Measurements from ENCODE around the gene GRWD1.

Gene GRWD1

GRCh38 chr19:48433337-48433736 is 12.4 kb upstream of the GRWD1 start:
- Histone ChIP-seq H3K79me1 (ENCODE audit: low read length) (no peaks in the 10 kb centered on the region), H3K56ac (ENCODE audit: low read length) (no peak overlapping the region)
- no CpG with 5 or more reads among the region's 8 CpGs for WGBS (ENCODE audit: extremely low coverage, insufficient coverage, low lambda C conversion rate)

GRCh38 chr19:48436586-48436985 is 9.2 kb upstream of the GRWD1 start:
- Histone ChIP-seq H3K4ac (ENCODE audit: low read depth, low read length) (no peak overlapping the region), H3K18ac (ENCODE audit: low read length) (no peak overlapping the region), H3K27ac (ENCODE audit: low read depth, low read length) (no peak overlapping the region), H3K36me3 (ENCODE audit: control insufficient read depth, insufficient read depth, low read length) (no peaks in the 10 kb centered on the region), H2BK5ac (ENCODE audit: low read length) (no peak overlapping the region), H2BK120ac (ENCODE audit: low read depth, low read length) (no peak overlapping the region), H3K79me2 (ENCODE audit: control insufficient read depth, insufficient read depth, low read length) (no peaks in the 10 kb centered on the region), H2AK5ac (ENCODE audit: low read length) (no peak overlapping the region), H3K23ac (ENCODE audit: low read length) (no peak overlapping the region), H3K56ac (ENCODE audit: low read length) (no peak overlapping the region), H4K5ac (ENCODE audit: low read length) (no peak overlapping the region), H3K79me1 (ENCODE audit: low read length) (no peaks in the 10 kb centered on the region), H2BK15ac (replicated peaks; ENCODE audit: low read depth) (no peak overlapping the region), H3K4me3 (ENCODE audit: low read length) (no peak overlapping the region), H3K4me2 (ENCODE audit: low read length) (no peak overlapping the region), H3K27me3 (ENCODE audit: insufficient read depth, low read length, poor library complexity) (no peaks in the 10 kb centered on the region), H3K9ac (ENCODE audit: low read length) (no peak overlapping the region), H3K4me1 (ENCODE audit: control insufficient read depth, low read depth, low read length) (no peaks in the 10 kb centered on the region), H4K8ac (ENCODE audit: low read depth, low read length) (no peak overlapping the region)
- no CpG with 5 or more reads among the region's 5 CpGs for WGBS (ENCODE audit: extremely low coverage, insufficient coverage, low lambda C conversion rate)
- DNase-seq: no peak

More at GRCh38 chr19:48433337-48433736, 12.4 kb upstream of the GRWD1 start:
- H2BK120ac ChIP-seq (ENCODE audit: low read depth, low read length): no peak overlapping the region
- H3K36me3 ChIP-seq (ENCODE audit: control insufficient read depth, insufficient read depth, low read length): no peaks in the 10 kb centered on the region
- no peak overlapping the region for H2AK5ac ChIP-seq (ENCODE audit: low read length)
- no peak overlapping the region for H3K4me3 ChIP-seq (ENCODE audit: low read length)
- no peak overlapping the region for H3K23ac ChIP-seq (ENCODE audit: low read length)
- H3K79me2 ChIP-seq (ENCODE audit: control insufficient read depth, insufficient read depth, low read length): no peaks in the 10 kb centered on the region
- H3K4me2 ChIP-seq (ENCODE audit: low read length): no peak overlapping the region
- H3K18ac ChIP-seq (ENCODE audit: low read length): no peak overlapping the region
- no peak for DNase-seq
- H2BK5ac ChIP-seq (ENCODE audit: low read length): no peak overlapping the region
- no peak overlapping the region for H3K4ac ChIP-seq (ENCODE audit: low read depth, low read length)
- no peak overlapping the region for H3K9ac ChIP-seq (ENCODE audit: low read length)
- H2BK15ac ChIP-seq (replicated peaks; ENCODE audit: low read depth): no peak overlapping the region
- no peak overlapping the region for H4K5ac ChIP-seq (ENCODE audit: low read length)
- no peaks in the 10 kb centered on the region for H3K27me3 ChIP-seq (ENCODE audit: insufficient read depth, low read length, poor library complexity)
- H4K8ac ChIP-seq (ENCODE audit: low read depth, low read length): no peak overlapping the region
- H3K27ac ChIP-seq (ENCODE audit: low read depth, low read length): no peak overlapping the region
- no peaks in the 10 kb centered on the region for H3K4me1 ChIP-seq (ENCODE audit: control insufficient read depth, low read depth, low read length)

GRCh38 chr19:48441360-48442050 is 4.3 kb upstream of the GRWD1 start:
- Histone ChIP-seq H3K4me2 (ENCODE audit: low read length) (no peak overlapping the region), H2AK5ac (ENCODE audit: low read length) (no peak overlapping the region), H3K23ac (ENCODE audit: low read length) (no peak overlapping the region), H3K18ac (ENCODE audit: low read length) (no peak overlapping the region), H3K36me3 (ENCODE audit: control insufficient read depth, insufficient read depth, low read length) (no peaks in the 10 kb centered on the region), H3K79me1 (ENCODE audit: low read length) (peaks cover 2% of the 10 kb centered on the region), H3K4me3 (ENCODE audit: low read length) (no peak overlapping the region), H4K8ac (ENCODE audit: low read depth, low read length) (no peak overlapping the region), H2BK120ac (ENCODE audit: low read depth, low read length) (no peak overlapping the region), H3K27ac (ENCODE audit: low read depth, low read length) (no peak overlapping the region), H3K27me3 (ENCODE audit: insufficient read depth, low read length, poor library complexity) (no peaks in the 10 kb centered on the region), H3K4ac (ENCODE audit: low read depth, low read length) (no peak overlapping the region), H2BK15ac (replicated peaks; ENCODE audit: low read depth) (no peak overlapping the region), H3K79me2 (ENCODE audit: control insufficient read depth, insufficient read depth, low read length) (peaks cover 5% of the 10 kb centered on the region), H2BK5ac (ENCODE audit: low read length) (no peak overlapping the region), H3K56ac (ENCODE audit: low read length) (no peak overlapping the region), H4K5ac (ENCODE audit: low read length) (no peak overlapping the region), H3K4me1 (ENCODE audit: control insufficient read depth, low read depth, low read length) (peaks cover 6% of the 10 kb centered on the region), H3K9ac (ENCODE audit: low read length) (no peak overlapping the region)
- WGBS (ENCODE audit: extremely low coverage, insufficient coverage, low lambda C conversion rate): no CpG with 5 or more reads among the region's 20 CpGs
- DNase-seq: no peak

- Histone ChIP-seq H4K5ac (ENCODE audit: low read length) (no peak overlapping the region), H3K18ac (ENCODE audit: low read length) (no peak overlapping the region)
Measured at GRCh38 chr19:48442116-48443035, 3.4 kb upstream of the GRWD1 start.

GRCh38 chr19:48443256-48443655 is 2.5 kb upstream of the GRWD1 start:
- no peak overlapping the region for H2AK5ac ChIP-seq (ENCODE audit: low read length)
- no peak overlapping the region for H3K9ac ChIP-seq (ENCODE audit: low read length)
- H3K18ac ChIP-seq (ENCODE audit: low read length): no peak overlapping the region
- no peak for DNase-seq
- H4K8ac ChIP-seq (ENCODE audit: low read depth, low read length): no peak overlapping the region
- peaks cover 8% of the 10 kb centered on the region for H3K4me1 ChIP-seq (ENCODE audit: control insufficient read depth, low read depth, low read length)
- no peak overlapping the region for H2BK15ac ChIP-seq (replicated peaks; ENCODE audit: low read depth)
- no peak overlapping the region for H3K27ac ChIP-seq (ENCODE audit: low read depth, low read length)
- no peak overlapping the region for H3K4me3 ChIP-seq (ENCODE audit: low read length)
- no peak overlapping the region for H3K23ac ChIP-seq (ENCODE audit: low read length)
- peaks cover 4% of the 10 kb centered on the region for H3K79me1 ChIP-seq (ENCODE audit: low read length)
- H3K4ac ChIP-seq (ENCODE audit: low read depth, low read length): no peak overlapping the region
- no peaks in the 10 kb centered on the region for H3K36me3 ChIP-seq (ENCODE audit: control insufficient read depth, insufficient read depth, low read length)
- peaks cover 7% of the 10 kb centered on the region for H3K79me2 ChIP-seq (ENCODE audit: control insufficient read depth, insufficient read depth, low read length)
- H3K56ac ChIP-seq (ENCODE audit: low read length): no peak overlapping the region
- H4K5ac ChIP-seq (ENCODE audit: low read length): no peak overlapping the region
- H3K4me2 ChIP-seq (ENCODE audit: low read length): no peak overlapping the region
- no peak overlapping the region for H2BK5ac ChIP-seq (ENCODE audit: low read length)
- H2BK120ac ChIP-seq (ENCODE audit: low read depth, low read length): no peak overlapping the region
- no CpG with 5 or more reads among the region's 60 CpGs for WGBS (ENCODE audit: extremely low coverage, insufficient coverage, low lambda C conversion rate)
- no peaks in the 10 kb centered on the region for H3K27me3 ChIP-seq (ENCODE audit: insufficient read depth, low read length, poor library complexity)

More at GRCh38 chr19:48442116-48443035, 3.4 kb upstream of the GRWD1 start:
- no peak overlapping the region for H3K4me2 ChIP-seq (ENCODE audit: low read length)
- H2BK5ac ChIP-seq (ENCODE audit: low read length): no peak overlapping the region
- H3K4ac ChIP-seq (ENCODE audit: low read depth, low read length): no peak overlapping the region
- no peak overlapping the region for H3K56ac ChIP-seq (ENCODE audit: low read length)
- WGBS (ENCODE audit: extremely low coverage, insufficient coverage, low lambda C conversion rate): no CpG with 5 or more reads among the region's 94 CpGs
- H3K79me2 ChIP-seq (ENCODE audit: control insufficient read depth, insufficient read depth, low read length): peaks cover 7% of the 10 kb centered on the region
- no peak overlapping the region for H3K4me3 ChIP-seq (ENCODE audit: low read length)
- no peak overlapping the region for H2AK5ac ChIP-seq (ENCODE audit: low read length)
- H3K27ac ChIP-seq (ENCODE audit: low read depth, low read length): no peak overlapping the region
- H3K27me3 ChIP-seq (ENCODE audit: insufficient read depth, low read length, poor library complexity): no peaks in the 10 kb centered on the region
- H3K23ac ChIP-seq (ENCODE audit: low read length): no peak overlapping the region
- no peak overlapping the region for H3K9ac ChIP-seq (ENCODE audit: low read length)
- no peak overlapping the region for H2BK120ac ChIP-seq (ENCODE audit: low read depth, low read length)
- no peak overlapping the region for H2BK15ac ChIP-seq (replicated peaks; ENCODE audit: low read depth)
- peaks cover 4% of the 10 kb centered on the region for H3K79me1 ChIP-seq (ENCODE audit: low read length)
- H3K36me3 ChIP-seq (ENCODE audit: control insufficient read depth, insufficient read depth, low read length): no peaks in the 10 kb centered on the region
- no peak overlapping the region for H4K8ac ChIP-seq (ENCODE audit: low read depth, low read length)
- peaks cover 8% of the 10 kb centered on the region for H3K4me1 ChIP-seq (ENCODE audit: control insufficient read depth, low read depth, low read length)
- DNase-seq: no peak

All from mesendoderm (in vitro differentiated cells).